ENCODE data around the gene C1orf74.

Gene C1orf74

GRCh38 chr1:209784265-209785169 lies at the start of gene C1orf74:
C1orf74 (minus strand) TSS chr1:209784559; CDS start chr1:209783634, 925 bp downstream.
- peak; percentile 100 for DNase-seq (ENCODE audit: low read depth in 2 of 2)

- DNase-seq (ENCODE audit: low read depth in 2 of 2) = no peak
Measured at GRCh38 chr1:209831615-209832014, 47.3 kb upstream of the C1orf74 start.

DNA sequence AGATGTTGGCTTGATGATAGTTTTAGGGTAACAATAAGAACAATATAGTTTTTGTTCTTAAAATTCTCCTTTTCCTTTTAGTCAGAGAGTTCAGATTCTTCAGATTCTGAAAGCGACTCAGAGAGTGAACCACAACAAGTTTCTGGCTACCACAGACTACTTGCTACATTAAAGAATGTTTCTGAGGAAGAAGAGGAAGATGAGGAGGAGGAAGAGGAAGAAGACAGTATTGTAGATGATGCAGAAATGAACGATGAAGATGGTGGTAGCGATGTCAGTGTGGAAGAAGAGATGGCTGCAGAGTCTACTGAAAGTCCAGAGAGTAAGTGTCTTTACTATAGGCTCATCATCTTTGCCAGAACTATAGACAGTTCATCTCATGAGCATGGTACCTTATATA lies 46.4 kb upstream of the C1orf74 start:
- DNase-seq (ENCODE audit: low read depth in 2 of 2) = no peak

DNA sequence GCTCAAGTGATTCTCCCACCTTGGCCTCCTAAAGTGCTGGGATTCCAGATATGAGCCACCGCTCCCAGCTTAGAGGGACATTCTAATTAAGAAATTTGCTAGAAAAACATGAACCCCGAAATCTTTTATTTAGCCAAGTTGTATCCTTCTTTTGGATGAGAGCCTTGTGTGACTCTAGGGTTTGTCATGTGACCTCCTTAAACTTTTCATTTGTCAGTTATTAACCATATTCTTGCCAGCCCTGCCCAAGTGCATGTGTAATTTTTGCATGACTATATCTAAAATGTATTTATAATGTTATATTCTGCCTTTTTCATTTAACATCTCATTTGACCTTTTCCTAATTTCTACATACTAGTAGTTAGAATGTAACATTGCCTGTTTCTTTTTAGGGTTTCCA lies 45.4 kb upstream of the C1orf74 start:
- no peak for DNase-seq (ENCODE audit: low read depth in 2 of 2)

- peak; percentile 88 to 89 for DNase-seq (ENCODE audit: low read depth in 2 of 2)
Measured at GRCh38 chr1:209827384-209828262, 43.3 kb upstream of the C1orf74 start, which contains the start of gene UTP25. UTP25 (plus strand) TSS chr1:209827972; CDS start chr1:209828064, 92 bp downstream.

DNA sequence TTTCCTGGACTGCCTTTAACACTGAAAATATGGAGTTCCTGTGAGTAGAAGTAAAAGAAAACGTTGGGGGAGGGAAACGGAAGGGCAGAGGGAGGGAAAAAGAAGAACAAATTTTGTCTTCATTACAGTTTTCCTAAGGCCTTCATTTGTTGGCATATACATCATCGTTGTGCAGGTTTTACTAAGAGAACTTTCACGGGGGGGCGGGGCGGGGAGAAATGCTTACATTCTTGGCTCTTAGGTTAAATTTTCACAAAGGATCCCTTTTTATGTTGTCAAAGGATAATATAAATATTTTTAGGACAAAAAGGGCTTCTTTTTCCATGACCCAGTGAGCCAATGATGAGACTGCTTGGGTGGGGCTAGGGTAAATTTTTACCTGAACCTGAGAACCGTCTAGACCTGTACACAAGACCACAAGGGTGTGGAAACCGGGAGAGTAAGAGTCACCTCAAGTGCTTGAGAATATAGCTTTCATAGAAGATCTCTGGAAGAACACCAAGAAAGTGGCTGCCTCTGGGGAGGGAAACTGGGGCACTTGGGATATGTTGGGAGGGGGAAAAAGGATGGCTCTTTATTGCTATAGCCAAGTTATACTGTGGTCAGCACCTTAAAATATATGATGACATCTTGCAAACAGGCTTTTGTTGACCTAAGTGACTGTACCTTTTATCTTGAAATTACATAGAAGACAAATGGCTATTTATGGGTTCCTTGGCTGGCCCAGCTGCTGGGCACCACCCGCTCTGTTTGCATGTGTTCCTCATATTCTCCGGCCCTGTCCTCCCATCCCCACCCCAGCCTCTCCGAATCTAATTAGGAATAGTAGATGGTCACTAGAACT lies 41.5 kb upstream of the C1orf74 start:
- no peak for DNase-seq (ENCODE audit: low read depth in 2 of 2)

- no peak for DNase-seq (ENCODE audit: low read depth in 2 of 2)
Measured at GRCh38 chr1:209823143-209824041, 39.0 kb upstream of the C1orf74 start.

GRCh38 chr1:209822706-209823105 lies 38.3 kb upstream of the C1orf74 start:
- no peak for DNase-seq (ENCODE audit: low read depth in 2 of 2)

DNA sequence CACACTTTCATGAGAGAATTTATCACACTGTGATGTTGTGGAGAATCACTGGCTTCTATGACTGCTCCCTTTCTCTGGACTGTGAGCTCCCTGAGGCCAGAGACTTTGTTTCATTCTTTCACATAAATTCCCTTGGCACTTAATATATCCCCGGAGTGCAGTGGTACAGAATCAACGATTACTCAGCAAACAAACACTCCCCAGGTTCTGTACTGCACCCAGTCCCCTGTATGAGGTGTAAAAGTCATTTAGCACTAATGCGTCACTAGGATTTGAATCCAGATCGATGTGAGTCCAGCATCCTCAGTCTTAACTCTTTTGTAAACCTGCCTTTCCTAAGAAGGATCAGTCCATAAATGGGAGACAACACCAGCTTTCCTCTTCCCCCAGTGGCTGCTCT lies 36.6 kb upstream of the C1orf74 start:
- DNase-seq (ENCODE audit: low read depth in 2 of 2) = no peak

GRCh38 chr1:209819058-209819457 lies 34.7 kb upstream of the C1orf74 start:
- DNase-seq (ENCODE audit: low read depth in 2 of 2) = no peak

DNA sequence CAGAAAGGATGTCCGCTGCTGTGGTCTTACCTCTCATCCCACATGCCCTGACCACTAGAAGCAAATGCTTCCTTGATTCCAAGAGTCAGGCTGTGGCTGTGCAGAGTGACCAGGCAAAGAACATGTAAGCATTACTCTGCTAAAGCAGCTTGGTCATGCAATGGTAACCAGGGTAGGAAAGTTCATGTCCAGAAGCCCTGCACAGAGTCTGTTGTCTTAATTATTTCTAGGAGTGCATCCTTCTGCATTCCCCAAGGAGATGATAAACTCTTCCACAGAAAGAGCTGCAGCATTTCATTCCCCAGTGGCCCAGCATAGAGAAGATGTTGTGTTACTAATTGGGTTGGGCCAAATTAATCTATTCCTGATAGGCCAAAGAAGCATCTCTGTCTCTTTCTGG lies 33.3 kb upstream of the C1orf74 start:
- DNase-seq (ENCODE audit: low read depth in 2 of 2) = no peak

DNA sequence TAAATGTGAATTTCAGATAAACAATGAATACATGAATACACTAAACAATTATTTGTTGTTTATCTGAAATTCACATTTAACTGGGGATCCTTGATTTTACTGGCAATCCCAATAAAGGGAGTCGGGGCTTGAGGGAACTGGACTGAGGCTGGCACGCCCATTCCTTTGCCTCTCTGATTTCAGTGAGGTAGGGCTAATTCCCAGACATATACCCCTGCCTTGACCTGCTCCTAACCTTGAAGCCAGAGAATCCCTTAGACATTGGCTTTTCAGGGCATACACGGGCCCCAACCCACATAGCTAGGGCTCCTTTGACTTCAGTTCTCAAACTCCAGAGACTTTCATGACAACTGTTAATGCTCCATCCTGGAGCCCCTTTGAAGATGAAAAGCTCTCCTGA lies 32.6 kb upstream of the C1orf74 start:
- no peak for DNase-seq (ENCODE audit: low read depth in 2 of 2)

GRCh38 chr1:209815931-209816341 lies 31.6 kb upstream of the C1orf74 start:
- no peak for DNase-seq (ENCODE audit: low read depth in 2 of 2)

DNA sequence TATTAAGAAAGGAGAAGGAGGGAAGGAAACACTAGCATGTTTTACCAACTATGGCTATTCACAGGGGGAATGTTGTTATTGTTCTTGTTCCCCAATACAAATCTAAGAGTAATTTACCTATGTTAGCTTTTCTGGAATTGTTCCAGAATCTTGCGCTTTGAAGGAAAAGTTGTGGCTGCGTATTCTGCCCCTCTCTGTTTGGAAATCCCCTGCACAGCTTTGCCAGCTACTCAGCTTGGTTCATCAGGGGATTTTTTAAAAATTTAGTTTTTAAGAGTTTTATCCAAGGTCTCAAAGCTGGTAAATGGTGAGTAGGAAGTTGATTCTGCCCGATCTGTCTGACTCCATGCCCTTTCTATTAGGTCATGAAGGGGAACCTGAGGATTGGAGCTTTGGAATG lies 31.1 kb upstream of the C1orf74 start:
- no peak for DNase-seq (ENCODE audit: low read depth in 2 of 2)

GRCh38 chr1:209813902-209814301 lies 29.5 kb upstream of the C1orf74 start:
- no peak for DNase-seq (ENCODE audit: low read depth in 2 of 2)

DNA sequence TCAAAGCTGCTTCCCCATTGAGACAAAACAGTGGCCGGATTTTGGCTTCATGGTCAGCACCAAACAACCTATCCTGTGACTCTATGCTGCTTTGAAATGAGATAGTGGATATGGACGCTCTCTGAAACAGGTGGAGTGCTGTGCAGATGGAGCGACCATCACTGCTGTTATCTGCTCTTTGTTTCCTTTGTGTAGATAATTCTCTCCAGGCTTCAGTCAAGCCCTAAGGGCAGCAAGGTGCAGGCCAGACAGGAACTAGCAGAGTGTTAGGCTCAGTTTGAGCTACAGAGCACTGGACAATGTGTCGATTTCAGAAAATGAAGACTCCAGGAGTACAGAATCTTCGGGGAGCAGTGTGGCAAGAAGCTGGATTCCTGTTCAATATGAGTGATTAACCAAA lies 26.4 kb upstream of the C1orf74 start:
- DNase-seq (ENCODE audit: low read depth in 2 of 2) = no peak

DNA sequence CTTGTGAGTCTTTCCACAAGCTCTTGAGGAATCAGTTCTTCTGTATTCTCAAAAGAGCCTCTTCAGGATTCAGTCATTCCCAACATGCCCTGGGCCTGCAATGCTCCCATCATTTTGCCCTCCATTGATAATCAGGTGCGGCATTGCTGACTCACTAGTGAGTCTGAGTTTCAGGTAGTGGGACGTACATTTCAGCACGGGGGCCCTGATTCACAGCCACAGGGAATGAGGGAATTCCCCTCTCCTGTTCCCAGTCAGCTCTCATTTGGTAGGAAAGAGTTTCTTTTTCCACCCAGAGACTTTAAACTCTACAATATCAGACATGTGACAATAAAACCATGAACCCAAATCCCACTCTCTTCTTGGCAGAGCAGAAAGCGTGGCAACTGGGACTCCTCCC lies 25.3 kb upstream of the C1orf74 start:
- DNase-seq (ENCODE audit: low read depth in 2 of 2) = no peak

GRCh38 chr1:209808059-209808581 lies 23.8 kb upstream of the C1orf74 start:
- DNase-seq (ENCODE audit: low read depth in 2 of 2) = no peak

DNA sequence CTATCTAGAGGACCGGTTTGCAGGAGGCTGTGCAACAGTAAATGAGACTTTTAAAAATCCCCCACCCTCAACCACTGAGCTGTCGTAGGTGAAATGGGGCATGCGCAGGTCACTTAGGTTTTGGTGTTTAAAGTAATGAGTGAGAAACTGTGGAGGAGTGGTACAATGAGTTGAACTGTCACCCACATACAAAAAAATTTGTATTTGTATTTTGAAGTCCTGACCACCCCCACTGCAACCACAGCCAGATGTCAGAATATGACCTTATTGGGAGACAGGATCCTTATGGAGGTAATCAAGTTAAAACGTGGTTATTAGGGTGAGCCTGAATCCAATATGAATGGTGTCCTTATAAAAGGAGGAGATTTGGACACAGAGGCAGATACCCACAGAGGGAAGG lies 23.1 kb upstream of the C1orf74 start:
- DNase-seq (ENCODE audit: low read depth in 2 of 2) = no peak

All from activated CD8-positive, alpha-beta memory T cell treated with anti-CD3 and anti-CD28 coated beads for 4 hours (primary cell).